T-helper 2 cell treated with Interferon-gamma antibody and Interleukin-4, amounts not matched to agents 5 μg/mL and 100 μg/mL, for 36 hours (primary cell): ENCODE measurements around the gene CLK2.
A peak's percentile ranks its signal among the peaks of the same experiment; 100 is the strongest.

Experiments used
- DNase-seq: peaks from one replicate; pipeline ENCODE4 v3.0.0; 2021; ENCODE audit warnings: low spot score
- H3K27ac Mint-ChIP-seq: one replicate; pipeline ENCODE4 v1.8.0; 2021; ENCODE audit warnings: mild to moderate bottlenecking, mixed read lengths
- H3K27me3 Mint-ChIP-seq: one replicate; pipeline ENCODE4 v1.8.0; 2021; ENCODE audit warnings: low read depth, mixed read lengths
- H3K36me3 Mint-ChIP-seq: one replicate; pipeline ENCODE4 v1.8.0; 2021; ENCODE audit warnings: low read depth, mixed read lengths
- H3K4me1 Mint-ChIP-seq: one replicate; pipeline ENCODE4 v1.8.0; 2021; ENCODE audit warnings: low read depth, mixed read lengths
- H3K4me3 Mint-ChIP-seq: one replicate; pipeline ENCODE4 v1.8.0; 2022; ENCODE audit warnings: mild to moderate bottlenecking, moderate library complexity, mixed read lengths
- H3K9me3 Mint-ChIP-seq: one replicate; pipeline ENCODE4 v1.8.0; 2021; ENCODE audit warnings: mixed read lengths

CLK2 gene

DNA sequence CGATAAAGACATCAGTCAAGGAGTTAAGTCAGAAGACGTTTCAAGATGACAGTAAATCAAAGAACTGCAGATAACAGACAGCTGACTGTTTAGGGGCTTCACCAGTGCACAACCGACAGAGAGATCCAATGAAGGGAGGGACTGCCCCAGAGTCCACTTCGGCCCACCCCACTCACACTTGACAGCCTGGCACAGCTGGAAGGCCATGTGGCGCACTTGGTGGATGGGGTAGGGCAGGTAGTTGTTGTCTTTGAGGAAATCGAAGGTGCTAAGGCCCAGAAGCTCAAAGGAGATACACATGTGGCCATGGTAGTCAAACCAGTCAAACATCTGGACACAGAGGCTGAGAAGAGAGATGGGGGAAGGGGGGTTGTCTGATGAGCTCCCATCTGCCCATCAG, 6.8 kb downstream of the CLK2 start:
- H3K27ac Mint-ChIP-seq: no peak overlapping the region
- H3K9me3 Mint-ChIP-seq: no peaks in the 10 kb centered on the region
- peaks cover 18% of the 10 kb centered on the region for H3K4me1 Mint-ChIP-seq
- H3K27me3 Mint-ChIP-seq: no peaks in the 10 kb centered on the region
- H3K36me3 Mint-ChIP-seq: peaks cover 78% of the 10 kb centered on the region
- DNase-seq: no peak
- no peak overlapping the region for H3K4me3 Mint-ChIP-seq

DNA sequence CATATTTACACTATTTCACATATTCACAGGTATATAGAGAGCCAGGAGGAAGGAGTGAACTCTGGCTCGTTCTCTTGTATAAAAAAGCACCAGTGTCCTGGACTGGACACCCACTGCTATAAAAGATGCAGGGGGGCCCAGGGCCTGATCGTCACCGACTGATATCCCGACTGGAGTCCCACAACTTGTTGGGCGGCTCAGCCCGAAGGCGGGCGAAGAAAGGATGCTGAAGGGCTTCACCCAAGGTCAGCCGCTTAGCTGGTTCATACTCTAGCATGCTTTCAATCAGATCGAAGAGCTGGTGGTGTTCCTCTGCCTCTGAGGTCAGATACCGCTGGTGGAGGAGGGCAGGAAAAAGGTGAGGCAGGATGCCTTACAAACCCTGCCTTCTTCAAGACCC, 10.2 kb downstream of the CLK2 start:
- Mint-ChIP-seq H3K9me3 (no peaks in the 10 kb centered on the region), H3K27ac (peak overlapping the region; percentile 37), H3K4me3 (peak overlapping the region; percentile 96), H3K36me3 (peaks cover 67% of the 10 kb centered on the region), H3K4me1 (peaks cover 23% of the 10 kb centered on the region), H3K27me3 (no peaks in the 10 kb centered on the region)
- DNase-seq: no peak

DNA sequence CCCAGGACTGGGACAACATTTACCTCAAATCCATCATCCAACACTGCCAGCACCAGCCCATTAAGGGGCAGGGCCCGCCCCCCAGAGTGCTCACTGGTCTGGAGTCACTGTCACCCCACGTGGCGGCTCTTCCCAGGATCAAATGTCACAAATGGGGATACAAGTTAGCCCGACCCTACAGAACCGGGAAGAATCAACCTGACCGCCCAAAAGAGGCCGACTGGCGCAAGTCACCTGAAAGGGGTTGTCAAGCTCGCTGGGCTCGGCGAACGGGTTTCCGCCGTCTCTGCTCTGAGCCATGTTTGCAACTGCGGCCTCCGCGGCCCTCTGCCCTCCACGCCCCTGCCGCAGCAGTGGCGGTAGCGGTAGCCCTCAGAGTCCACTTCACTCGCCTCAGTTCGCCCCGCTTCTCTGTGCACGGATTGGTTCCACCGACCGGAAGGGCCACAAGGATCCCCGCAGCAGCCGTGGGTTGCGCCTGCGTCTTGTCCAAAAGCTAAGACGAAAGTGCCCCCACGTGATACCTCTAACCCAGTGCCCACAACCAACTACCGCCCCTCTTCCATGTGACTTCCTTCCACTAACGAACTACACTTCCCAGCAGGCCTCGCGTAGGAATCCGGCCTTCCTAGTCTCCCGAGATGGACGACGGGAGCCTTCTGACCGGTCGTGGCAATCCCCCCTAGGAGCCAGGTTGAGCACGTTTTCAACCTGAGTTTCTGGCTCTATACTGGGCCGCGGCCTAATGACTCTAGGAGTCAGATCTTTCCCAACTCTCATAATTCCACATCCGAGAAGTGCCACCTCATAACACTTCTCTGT, 11.2 kb downstream of the CLK2 start, which contains the start of gene SCAMP3:
Gene SCAMP3 (minus strand): TSS at position 509 of the 822 bp plus-strand sequence. CDS start 209 bp downstream, at position 300.
- H3K4me1 Mint-ChIP-seq: peaks cover 21% of the 10 kb centered on the region
- peak; percentile 92 for DNase-seq
- no peaks in the 10 kb centered on the region for H3K9me3 Mint-ChIP-seq
- peak within 1 kb of the TSS; percentile 89 for H3K27ac Mint-ChIP-seq
- H3K4me3 Mint-ChIP-seq: peak within 1 kb of the TSS; percentile 96
- H3K36me3 Mint-ChIP-seq: peaks cover 64% of the 10 kb centered on the region
- H3K27me3 Mint-ChIP-seq: no peaks in the 10 kb centered on the region

DNA sequence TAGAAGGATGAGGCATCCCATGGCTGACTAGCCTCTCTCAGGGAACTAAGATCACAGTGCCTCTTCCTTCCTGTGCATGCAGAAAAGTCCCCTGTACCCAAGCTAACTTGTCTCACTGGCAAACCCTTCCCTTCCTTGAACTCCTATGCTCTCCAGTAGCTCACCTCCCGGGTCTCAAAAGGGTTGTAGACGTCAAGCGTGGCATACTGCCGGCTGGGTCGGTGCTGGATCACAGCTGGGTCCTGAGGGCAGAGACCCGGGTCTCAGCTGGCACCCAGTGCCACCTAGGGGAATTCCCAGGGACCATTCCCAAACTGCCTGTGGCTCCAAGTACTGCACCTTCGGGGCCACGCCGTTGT, 11.8 kb downstream of the CLK2 start:
- H3K4me3 Mint-ChIP-seq: peak overlapping the region; percentile 96
- no peaks in the 10 kb centered on the region for H3K9me3 Mint-ChIP-seq
- peaks cover 64% of the 10 kb centered on the region for H3K36me3 Mint-ChIP-seq
- no peaks in the 10 kb centered on the region for H3K27me3 Mint-ChIP-seq
- peak overlapping the region; percentile 89 for H3K27ac Mint-ChIP-seq
- H3K4me1 Mint-ChIP-seq: peaks cover 24% of the 10 kb centered on the region
- DNase-seq: no peak

DNA sequence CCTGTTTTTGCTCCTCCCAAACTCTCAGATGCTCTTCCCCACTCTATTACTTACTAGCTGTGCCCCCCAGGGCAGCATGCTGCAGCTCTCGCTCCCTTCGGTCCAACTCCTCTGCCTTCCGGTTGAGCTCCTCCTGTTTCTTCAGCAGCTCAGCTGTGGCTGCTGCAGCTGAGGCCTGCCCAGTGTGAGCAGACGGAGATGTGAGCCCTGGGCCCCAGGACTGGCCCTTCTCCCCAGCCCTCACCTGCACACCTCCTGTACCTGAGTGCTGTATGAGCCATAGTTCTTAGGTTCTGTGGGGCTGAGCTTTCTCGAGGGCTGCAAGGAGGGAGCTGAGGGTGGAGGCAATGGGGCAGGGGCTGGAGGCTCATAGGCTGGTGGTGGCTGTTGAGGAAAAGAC, 13.0 kb downstream of the CLK2 start:
- H3K4me1 Mint-ChIP-seq: peaks cover 24% of the 10 kb centered on the region
- no peaks in the 10 kb centered on the region for H3K27me3 Mint-ChIP-seq
- no peak overlapping the region for H3K27ac Mint-ChIP-seq
- H3K4me3 Mint-ChIP-seq: no peak overlapping the region
- H3K9me3 Mint-ChIP-seq: no peaks in the 10 kb centered on the region
- no peak for DNase-seq
- peaks cover 59% of the 10 kb centered on the region for H3K36me3 Mint-ChIP-seq

DNA sequence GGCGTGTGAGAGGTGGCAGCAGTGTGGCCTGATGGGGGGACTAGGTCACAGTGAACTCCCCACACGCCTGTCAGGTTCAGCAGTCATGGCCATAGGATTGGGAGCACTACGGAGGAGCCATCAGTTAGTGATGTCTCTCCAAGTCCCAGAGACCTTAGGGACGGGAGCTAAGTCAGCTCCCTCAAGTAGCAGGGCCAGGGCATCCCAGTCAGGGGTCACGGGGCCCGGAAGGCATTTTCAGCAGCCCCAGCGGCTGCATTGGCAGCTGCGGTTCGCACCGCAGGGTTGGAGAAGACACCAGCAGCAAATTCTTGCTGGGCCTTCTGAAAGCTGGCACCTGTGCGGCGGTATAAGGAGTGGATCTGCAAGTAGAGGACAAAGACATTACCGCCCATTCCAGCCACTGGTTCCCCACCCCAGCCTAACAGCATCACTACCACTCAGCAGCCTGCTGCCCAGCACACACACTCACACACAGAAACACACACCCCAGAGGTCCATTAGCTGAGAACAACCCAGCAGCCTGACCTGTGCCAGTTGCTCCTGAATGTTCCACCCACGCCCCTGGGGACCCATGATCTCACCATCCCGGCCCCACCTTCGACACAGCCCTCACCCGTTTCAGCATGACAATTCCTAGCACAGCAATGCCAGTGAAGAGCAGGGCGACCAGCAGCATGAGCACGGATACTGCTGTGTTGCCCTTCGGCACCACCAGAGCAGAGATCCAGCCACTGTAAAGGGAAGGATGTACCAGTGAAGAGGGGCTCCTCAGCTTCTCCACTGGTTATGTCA, 17.0 kb downstream of the CLK2 start:
- H3K27ac Mint-ChIP-seq: no peak overlapping the region
- peak overlapping the region; percentile 74 for H3K4me3 Mint-ChIP-seq
- H3K36me3 Mint-ChIP-seq: peaks cover 29% of the 10 kb centered on the region
- no peak for DNase-seq
- H3K4me1 Mint-ChIP-seq: peaks cover 26% of the 10 kb centered on the region
- H3K9me3 Mint-ChIP-seq: no peaks in the 10 kb centered on the region
- no peaks in the 10 kb centered on the region for H3K27me3 Mint-ChIP-seq

DNA sequence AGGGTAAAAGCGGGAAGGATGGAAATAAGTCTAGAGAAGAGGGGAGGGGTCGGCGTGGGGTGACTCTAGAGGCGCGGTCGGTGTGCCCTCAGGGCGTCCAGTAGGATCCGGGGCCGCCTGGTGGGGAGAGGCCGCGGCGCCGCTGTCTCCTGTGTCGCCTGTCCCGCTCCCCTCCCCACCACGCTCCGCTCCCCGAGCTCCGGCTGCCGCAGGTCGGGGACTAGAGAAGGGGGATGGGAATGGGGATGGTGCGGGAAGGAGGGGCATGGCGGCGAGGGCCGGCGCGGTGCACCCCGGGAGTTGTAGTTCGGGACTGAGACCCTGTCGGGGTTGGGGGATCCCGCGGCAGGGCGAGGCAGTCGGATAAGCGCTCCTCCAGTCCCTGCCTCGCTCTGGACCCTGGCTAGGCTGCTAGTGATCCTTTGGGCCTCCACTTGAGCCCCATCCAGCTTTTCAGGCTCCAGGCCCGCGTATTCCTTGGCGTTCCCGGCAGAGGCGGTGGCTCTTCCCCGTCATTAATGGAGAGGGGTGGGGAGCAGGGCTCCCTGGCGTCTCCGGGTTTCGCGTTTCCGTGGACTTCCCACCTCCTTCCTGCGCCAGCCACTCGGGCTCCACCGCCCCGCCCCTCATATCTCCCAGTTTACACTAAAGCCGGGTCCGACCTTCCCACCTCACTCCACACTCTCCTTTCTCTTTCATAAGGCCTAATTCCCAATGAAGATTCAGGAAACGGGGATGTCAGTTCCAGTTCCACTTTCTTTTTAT, 17.9 kb downstream of the CLK2 start, which contains the start of gene ENTREP3:
Gene ENTREP3 (minus strand): TSS at position 241 of the 765 bp plus-strand sequence. CDS start 606 bp downstream, outside the sequence.
- H3K4me1 Mint-ChIP-seq: peaks cover 27% of the 10 kb centered on the region
- H3K36me3 Mint-ChIP-seq: peaks cover 23% of the 10 kb centered on the region
- H3K27me3 Mint-ChIP-seq: no peaks in the 10 kb centered on the region
- peak within 1 kb of the TSS; percentile 52 for H3K27ac Mint-ChIP-seq
- H3K9me3 Mint-ChIP-seq: no peaks in the 10 kb centered on the region
- peak; percentile 75 for DNase-seq
- H3K4me3 Mint-ChIP-seq: peak within 1 kb of the TSS; percentile 83

DNA sequence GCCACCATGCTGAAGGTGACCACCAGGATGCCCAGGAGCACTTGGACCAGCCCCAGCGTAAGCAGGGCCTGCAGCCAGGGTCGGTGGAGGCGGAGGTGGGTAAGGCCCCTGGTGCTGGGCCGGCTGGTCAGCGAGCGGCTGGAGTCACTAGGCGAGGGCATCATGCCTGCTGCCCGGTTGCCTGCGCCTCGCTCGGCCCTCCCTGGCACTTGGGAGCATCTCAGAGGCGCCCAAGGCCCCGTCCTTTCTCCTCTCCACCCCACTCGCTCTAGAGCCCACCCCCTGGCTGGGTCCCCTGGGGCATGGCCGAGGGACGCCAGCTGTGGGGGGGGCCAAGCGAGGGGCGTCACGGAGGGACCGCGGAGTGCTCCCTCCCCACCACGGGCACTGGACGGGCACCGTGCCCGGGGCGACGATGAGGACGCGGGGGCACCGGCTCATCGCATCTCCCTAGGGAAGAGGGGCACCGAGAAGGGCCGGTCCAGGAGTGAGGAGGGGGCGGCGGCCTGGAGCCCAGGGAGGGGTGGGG, 18.5 kb downstream of the CLK2 start:
- Mint-ChIP-seq H3K27me3 (no peaks in the 10 kb centered on the region), H3K4me1 (peaks cover 27% of the 10 kb centered on the region), H3K4me3 (peak overlapping the region; percentile 83), H3K9me3 (no peaks in the 10 kb centered on the region), H3K27ac (peak overlapping the region; percentile 52), H3K36me3 (peaks cover 19% of the 10 kb centered on the region)
- DNase-seq: no peak

DNA sequence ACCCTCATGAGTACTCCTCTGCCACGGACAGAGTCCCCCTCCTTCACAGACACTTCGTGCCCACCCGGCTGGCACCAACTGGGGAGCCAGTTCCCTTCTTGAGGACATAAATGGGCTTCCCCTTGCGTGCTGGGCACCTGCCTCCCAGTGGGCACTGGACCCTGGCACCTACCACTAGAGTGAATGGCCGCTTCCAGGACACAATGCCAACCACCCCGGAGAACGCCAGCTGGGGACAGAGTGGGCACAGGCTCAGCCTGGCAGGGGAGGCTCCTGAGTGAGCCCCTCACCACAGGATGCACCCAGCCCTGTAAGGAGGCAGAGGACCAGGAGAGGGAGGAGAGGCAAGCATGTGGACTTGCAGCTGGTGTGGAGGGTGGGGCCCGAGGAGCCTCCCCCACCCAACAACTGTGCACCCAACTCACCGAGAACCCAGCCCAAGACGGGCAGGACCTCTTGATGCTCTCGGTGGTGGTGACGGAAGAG, 19.0 kb downstream of the CLK2 start:
- Mint-ChIP-seq H3K4me3 (peak overlapping the region; percentile 83), H3K27ac (peak overlapping the region; percentile 52), H3K4me1 (peaks cover 27% of the 10 kb centered on the region), H3K27me3 (no peaks in the 10 kb centered on the region), H3K9me3 (no peaks in the 10 kb centered on the region), H3K36me3 (peaks cover 19% of the 10 kb centered on the region)
- DNase-seq: no peak

DNA sequence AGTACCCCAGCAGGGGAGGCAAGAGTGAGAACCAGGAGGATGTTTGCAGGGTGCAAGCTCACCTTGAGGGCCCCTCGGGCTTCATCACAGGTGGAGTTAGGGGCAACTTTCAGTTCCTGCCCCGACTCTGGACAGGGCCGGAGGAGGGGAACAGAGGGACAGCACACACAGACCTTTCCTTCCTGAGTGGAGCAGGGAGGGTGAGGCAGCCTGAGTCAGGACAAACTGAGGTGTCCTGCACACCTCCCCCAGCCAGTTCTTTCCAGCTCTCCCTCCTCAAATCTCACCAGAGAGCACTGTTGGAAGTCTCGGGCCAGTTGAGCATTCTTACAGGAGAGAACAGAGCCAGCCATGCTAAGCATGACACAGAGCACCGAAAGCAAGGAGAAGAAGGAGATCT, 19.5 kb downstream of the CLK2 start:
- DNase-seq: no peak
- Mint-ChIP-seq H3K36me3 (peaks cover 19% of the 10 kb centered on the region), H3K9me3 (no peaks in the 10 kb centered on the region), H3K4me1 (peaks cover 27% of the 10 kb centered on the region), H3K27me3 (no peaks in the 10 kb centered on the region), H3K27ac (no peak overlapping the region), H3K4me3 (peak overlapping the region; percentile 83)

DNA sequence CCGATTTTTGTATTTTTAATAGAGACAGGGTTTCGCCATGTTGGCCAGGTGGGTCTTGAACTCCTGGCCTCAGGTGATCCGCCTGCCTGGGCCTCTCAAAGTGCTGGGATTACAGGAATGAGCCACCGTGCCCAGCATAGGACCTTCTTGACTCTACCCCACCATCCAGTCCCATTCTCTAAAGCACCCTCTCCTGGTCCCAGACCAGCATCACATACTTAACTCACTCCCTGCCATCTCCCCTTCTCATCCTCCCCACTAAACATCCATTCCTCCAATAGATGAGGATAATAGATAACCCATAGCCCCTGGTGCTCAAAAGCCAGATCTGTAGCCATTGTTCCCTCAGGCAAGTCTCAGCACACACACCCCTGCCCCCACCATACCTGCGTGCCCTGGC, 20.1 kb downstream of the CLK2 start:
- H3K27ac Mint-ChIP-seq: peak overlapping the region; percentile 33

DNA sequence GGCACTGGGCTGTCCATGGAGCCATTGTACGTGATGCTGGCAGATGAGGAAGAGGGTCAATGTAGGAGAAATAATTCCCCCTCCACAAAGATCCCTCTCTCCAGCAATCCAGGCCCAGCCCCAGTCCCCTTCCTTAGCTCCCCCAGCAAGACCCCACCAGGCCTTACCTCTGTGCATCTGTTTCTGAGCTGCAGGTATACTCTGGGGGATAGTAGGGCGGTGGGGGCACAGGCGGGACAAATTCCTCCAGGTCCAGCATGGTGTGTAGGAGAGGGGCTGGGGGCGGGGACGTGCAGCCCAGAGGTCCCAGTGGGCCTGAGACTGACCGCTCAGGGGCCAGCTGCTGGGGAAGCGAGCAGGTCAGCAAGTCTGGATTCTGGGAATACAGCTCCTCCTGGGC, 21.7 kb downstream of the CLK2 start:
- no peak for DNase-seq
- peaks cover 7% of the 10 kb centered on the region for H3K36me3 Mint-ChIP-seq
- H3K4me1 Mint-ChIP-seq: peaks cover 23% of the 10 kb centered on the region
- H3K4me3 Mint-ChIP-seq: no peak overlapping the region
- H3K27me3 Mint-ChIP-seq: no peaks in the 10 kb centered on the region
- no peaks in the 10 kb centered on the region for H3K9me3 Mint-ChIP-seq
- H3K27ac Mint-ChIP-seq: no peak overlapping the region

More for the DNA sequence above, 20.1 kb downstream of the CLK2 start:
- peaks cover 27% of the 10 kb centered on the region for H3K4me1 Mint-ChIP-seq
- peaks cover 14% of the 10 kb centered on the region for H3K36me3 Mint-ChIP-seq
- H3K4me3 Mint-ChIP-seq: peak overlapping the region; percentile 83
- no peaks in the 10 kb centered on the region for H3K27me3 Mint-ChIP-seq
- no peak for DNase-seq
- no peaks in the 10 kb centered on the region for H3K9me3 Mint-ChIP-seq

DNA sequence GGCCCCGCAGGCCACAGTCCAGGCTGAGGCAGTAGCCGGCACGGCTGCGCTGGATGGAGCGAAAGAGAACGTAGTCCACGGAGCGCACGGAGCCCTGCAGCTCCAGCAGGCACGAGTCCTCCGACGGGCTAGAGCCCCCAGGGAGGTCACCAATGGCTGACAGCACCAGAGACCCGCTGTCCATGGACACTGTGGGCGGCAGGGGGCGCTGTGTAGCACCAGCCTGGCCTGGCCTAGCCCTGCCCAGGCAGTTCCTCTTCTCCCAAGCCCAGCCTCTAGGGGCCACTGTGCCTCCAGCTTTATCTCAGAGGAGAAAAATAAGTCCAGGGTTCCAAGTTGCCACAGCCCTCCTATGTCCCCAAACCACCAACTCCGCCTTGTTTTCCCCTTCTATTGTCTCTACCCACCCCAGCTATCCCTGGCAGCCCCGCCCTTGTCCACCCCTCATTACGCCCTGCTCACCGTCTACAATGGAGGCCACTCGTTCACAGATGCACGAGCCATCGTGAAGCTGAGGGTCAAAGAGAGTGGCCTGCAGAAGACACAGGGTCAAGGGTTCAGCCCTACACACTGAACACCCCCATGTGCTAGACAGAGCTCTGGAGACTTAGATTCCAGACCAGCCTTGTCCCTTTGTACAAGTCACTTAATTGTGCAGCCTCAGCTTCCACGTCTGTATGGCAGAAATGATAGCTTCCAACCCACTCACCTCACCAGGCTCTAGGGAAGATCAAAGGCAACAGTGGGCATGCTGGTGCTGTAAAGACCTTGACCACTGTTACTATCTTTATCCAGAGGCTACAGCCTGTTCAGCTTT, 22.5 kb downstream of the CLK2 start:
- no peaks in the 10 kb centered on the region for H3K9me3 Mint-ChIP-seq
- no peaks in the 10 kb centered on the region for H3K27me3 Mint-ChIP-seq
- H3K4me1 Mint-ChIP-seq: peaks cover 26% of the 10 kb centered on the region
- peak overlapping the region; percentile 14 for H3K27ac Mint-ChIP-seq
- peaks cover 7% of the 10 kb centered on the region for H3K36me3 Mint-ChIP-seq
- H3K4me3 Mint-ChIP-seq: peak overlapping the region; percentile 66
- DNase-seq: peak; percentile 92
